ENCODE measurements around the gene CORO2A.

The CORO2A gene

DNA sequence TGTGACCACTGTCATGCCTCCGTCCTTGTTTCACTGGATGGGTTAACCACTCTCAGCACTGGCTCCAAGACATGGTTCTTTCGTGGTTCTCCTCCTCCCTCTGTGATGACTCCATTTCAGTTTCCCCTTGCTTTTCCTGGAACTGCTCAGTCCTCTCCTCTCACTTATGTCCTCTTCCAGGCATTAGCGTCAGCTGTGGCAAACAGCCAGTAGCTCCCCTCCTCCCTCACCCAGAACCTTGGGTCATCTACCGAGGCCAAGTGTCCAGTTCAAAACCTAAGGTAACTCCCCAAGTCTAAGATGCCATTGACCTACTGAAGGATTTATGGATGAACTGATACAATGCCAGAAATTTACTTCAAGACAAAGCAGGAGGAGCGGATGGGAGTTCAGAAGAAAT lies 9.8 kb upstream of the CORO2A start:
- no peak overlapping the region for H3K4me3 ChIP-seq (ENCODE audit: low read depth in 1 of 2, low read length in 2 of 2)
- ATAC-seq (ENCODE audit: insufficient read depth, low read depth) (no peak), DNase-seq (no peak)
- no peaks in the 10 kb centered on the region for H3K79me2 ChIP-seq (ENCODE audit: insufficient read depth, low read length)
- H3K36me3 ChIP-seq (ENCODE audit: insufficient read depth, low read length) = no peaks in the 10 kb centered on the region
- H3K9me3 ChIP-seq (ENCODE audit: insufficient read depth, low read length, severe bottlenecking) = no peaks in the 10 kb centered on the region
- no peak overlapping the region for H3K4me2 ChIP-seq (ENCODE audit: insufficient read depth, low read length)
- no peaks in the 10 kb centered on the region for H3K27me3 ChIP-seq (ENCODE audit: insufficient read depth, low read length, poor library complexity)
- no peak overlapping the region for H3K27ac ChIP-seq (ENCODE audit: low read length)
- H3K9ac ChIP-seq (ENCODE audit: low read depth, low read length) = no peak overlapping the region
- no peaks in the 10 kb centered on the region for H4K20me1 ChIP-seq (ENCODE audit: insufficient read depth, low read length)
- H3K4me1 ChIP-seq (ENCODE audit: insufficient read depth, low read length) = peaks cover 6% of the 10 kb centered on the region
- TF ChIP-seq EZH2 (IDR thresholded peaks at IDR 0.05; ENCODE audit: borderline replicate concordance, low read depth, low read length, severe bottlenecking) = no peak
- TF ChIP-seq, protein P1, sequence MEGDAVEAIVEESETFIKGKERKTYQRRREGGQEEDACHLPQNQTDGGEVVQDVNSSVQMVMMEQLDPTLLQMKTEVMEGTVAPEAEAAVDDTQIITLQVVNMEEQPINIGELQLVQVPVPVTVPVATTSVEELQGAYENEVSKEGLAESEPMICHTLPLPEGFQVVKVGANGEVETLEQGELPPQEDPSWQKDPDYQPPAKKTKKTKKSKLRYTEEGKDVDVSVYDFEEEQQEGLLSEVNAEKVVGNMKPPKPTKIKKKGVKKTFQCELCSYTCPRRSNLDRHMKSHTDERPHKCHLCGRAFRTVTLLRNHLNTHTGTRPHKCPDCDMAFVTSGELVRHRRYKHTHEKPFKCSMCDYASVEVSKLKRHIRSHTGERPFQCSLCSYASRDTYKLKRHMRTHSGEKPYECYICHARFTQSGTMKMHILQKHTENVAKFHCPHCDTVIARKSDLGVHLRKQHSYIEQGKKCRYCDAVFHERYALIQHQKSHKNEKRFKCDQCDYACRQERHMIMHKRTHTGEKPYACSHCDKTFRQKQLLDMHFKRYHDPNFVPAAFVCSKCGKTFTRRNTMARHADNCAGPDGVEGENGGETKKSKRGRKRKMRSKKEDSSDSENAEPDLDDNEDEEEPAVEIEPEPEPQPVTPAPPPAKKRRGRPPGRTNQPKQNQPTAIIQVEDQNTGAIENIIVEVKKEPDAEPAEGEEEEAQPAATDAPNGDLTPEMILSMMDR (IDR thresholded peaks at IDR 0.05; ENCODE audit: borderline replicate concordance, extremely low read depth, low read length, poor library complexity, severe bottlenecking) = no peak
- no peak overlapping the region for H2AFZ ChIP-seq (ENCODE audit: low read depth, low read length)

DNA sequence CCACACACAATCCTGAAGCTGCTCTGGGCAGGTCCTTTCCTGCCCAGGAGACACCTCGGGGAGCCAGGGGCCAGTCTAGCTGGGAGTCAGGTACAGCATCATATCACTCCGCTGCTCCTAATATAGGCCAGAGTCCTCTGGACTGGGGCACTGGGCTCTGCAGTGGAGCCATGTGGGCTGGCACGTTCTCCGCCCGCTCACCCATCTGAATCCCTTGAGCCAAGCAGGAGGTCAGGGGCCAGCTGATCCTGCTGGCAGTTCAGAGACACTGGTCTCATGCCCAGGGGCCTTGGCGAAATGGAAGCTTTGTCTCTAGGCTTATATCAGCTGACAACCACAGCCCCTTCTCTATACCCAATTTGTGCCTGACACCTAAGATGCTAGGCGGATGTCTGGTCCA lies 9.3 kb upstream of the CORO2A start:
- no peak for TF ChIP-seq EZH2 (IDR thresholded peaks at IDR 0.05; ENCODE audit: borderline replicate concordance, low read depth, low read length, severe bottlenecking)
- TF ChIP-seq, protein P1 (IDR thresholded peaks at IDR 0.05; ENCODE audit: borderline replicate concordance, extremely low read depth, low read length, poor library complexity, severe bottlenecking) = no peak
- no peak overlapping the region for H3K27ac ChIP-seq (ENCODE audit: low read length)
- no peaks in the 10 kb centered on the region for H3K27me3 ChIP-seq (ENCODE audit: insufficient read depth, low read length, poor library complexity)
- H3K4me1 ChIP-seq (ENCODE audit: insufficient read depth, low read length) = peaks cover 6% of the 10 kb centered on the region
- H3K9me3 ChIP-seq (ENCODE audit: insufficient read depth, low read length, severe bottlenecking) = no peaks in the 10 kb centered on the region
- H3K9ac ChIP-seq (ENCODE audit: low read depth, low read length) = no peak overlapping the region
- H3K36me3 ChIP-seq (ENCODE audit: insufficient read depth, low read length) = no peaks in the 10 kb centered on the region
- no peaks in the 10 kb centered on the region for H4K20me1 ChIP-seq (ENCODE audit: insufficient read depth, low read length)
- no peak overlapping the region for H3K4me2 ChIP-seq (ENCODE audit: insufficient read depth, low read length)
- DNase-seq (no peak), ATAC-seq (ENCODE audit: insufficient read depth, low read depth) (no peak)
- H2AFZ ChIP-seq (ENCODE audit: low read depth, low read length) = no peak overlapping the region
- H3K4me3 ChIP-seq (ENCODE audit: low read depth in 1 of 2, low read length in 2 of 2) = no peak overlapping the region
- H3K79me2 ChIP-seq (ENCODE audit: insufficient read depth, low read length) = no peaks in the 10 kb centered on the region

DNA sequence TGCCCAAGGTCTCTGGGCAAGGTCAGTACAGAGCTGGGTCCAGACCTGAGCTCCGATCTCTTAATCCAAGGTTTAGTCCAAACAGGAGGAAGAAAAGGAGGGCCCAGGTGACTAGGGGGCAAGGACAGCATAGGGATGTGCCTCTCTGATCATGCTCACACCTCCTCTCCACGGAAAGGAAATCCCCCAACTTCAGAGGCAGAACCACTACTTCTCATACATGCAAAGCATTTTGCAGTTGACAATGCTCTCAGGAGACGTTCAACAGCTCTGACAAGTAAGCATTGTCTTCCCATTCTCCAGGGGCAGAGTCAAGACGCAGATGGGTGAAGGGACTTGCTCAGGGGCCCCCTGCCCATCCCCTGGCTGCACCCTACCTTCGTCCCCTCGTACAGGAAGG lies 8.7 kb upstream of the CORO2A start:
- Histone ChIP-seq H3K36me3 (ENCODE audit: insufficient read depth, low read length) (no peaks in the 10 kb centered on the region), H3K79me2 (ENCODE audit: insufficient read depth, low read length) (no peaks in the 10 kb centered on the region), H4K20me1 (ENCODE audit: insufficient read depth, low read length) (no peaks in the 10 kb centered on the region), H2AFZ (ENCODE audit: low read depth, low read length) (no peak overlapping the region), H3K27ac (ENCODE audit: low read length) (no peak overlapping the region), H3K9me3 (ENCODE audit: insufficient read depth, low read length, severe bottlenecking) (no peaks in the 10 kb centered on the region), H3K4me3 (ENCODE audit: low read depth in 1 of 2, low read length in 2 of 2) (no peak overlapping the region), H3K4me1 (ENCODE audit: insufficient read depth, low read length) (peaks cover 6% of the 10 kb centered on the region), H3K4me2 (ENCODE audit: insufficient read depth, low read length) (no peak overlapping the region), H3K9ac (ENCODE audit: low read depth, low read length) (no peak overlapping the region), H3K27me3 (ENCODE audit: insufficient read depth, low read length, poor library complexity) (no peaks in the 10 kb centered on the region)
- TF ChIP-seq EZH2 (IDR thresholded peaks at IDR 0.05; ENCODE audit: borderline replicate concordance, low read depth, low read length, severe bottlenecking) = no peak
- TF ChIP-seq, protein P1 (IDR thresholded peaks at IDR 0.05; ENCODE audit: borderline replicate concordance, extremely low read depth, low read length, poor library complexity, severe bottlenecking) = no peak
- DNase-seq = no peak
- no peak for ATAC-seq (ENCODE audit: insufficient read depth, low read depth)
